OCI-LY7 (cell line): ENCODE measurements around the gene MIDN. TPM values are rescaled to one million over a fixed set of nuclear protein-coding genes. Genes with fewer than 3 reads are reported as not detected.

Source experiments
- BruUV-seq: library from RNA; stranded (reverse); fragments of 400-500 nt; replicated peaks from 2 replicates; lab custom pipeline; 2021; lab: Mats Ljungman, UMichigan
- CTCF ChIA-PET: fragments of 300-600 bp; sonication (Branson Sonifier 250); formaldehyde crosslinking; loops from one replicate; lab custom pipeline; 2022; ENCODE audit warnings: antibody characterized with exemption; ENCODE audit not compliant: unreplicated experiment; lab: Charles Lee
- POLR2A ChIA-PET: fragments of 300-600 bp; sonication (Branson Sonifier 250); formaldehyde crosslinking; loops from one replicate; lab custom pipeline; 2022; ENCODE audit warnings: antibody characterized with exemption; lab: Charles Lee
- DNase-seq: peaks from one replicate; pipeline ENCODE4 v3.0.0-alpha.2; 2015; ENCODE audit warnings: low spot score
- H2AFZ ChIP-seq: fragments of 200-600 bp; sonication (generic), shearing (Covaris generic); 2 replicates; pipeline ENCODE4 v1.6.1; 2014; ENCODE audit warnings: mild to moderate bottlenecking, antibody characterized with exemption, low read length, moderate library complexity
- H3K27ac ChIP-seq: fragments of 200-600 bp; sonication (generic); 2 replicates; pipeline ENCODE4 v1.5.1; 2014; ENCODE audit warnings: mixed run types, low read depth, mild to moderate bottlenecking, moderate library complexity, low read length, inconsistent platforms; ENCODE audit not compliant: poor library complexity, severe bottlenecking
- H3K36me3 ChIP-seq: fragments of 200-600 bp; sonication (generic); 2 replicates; pipeline ENCODE4 v1.6.1; 2014; ENCODE audit warnings: mild to moderate bottlenecking, antibody characterized with exemption, low read length, moderate library complexity, mixed read lengths; ENCODE audit not compliant: insufficient read depth
- H3K4me1 ChIP-seq: fragments of 200-600 bp; sonication (generic); 2 replicates; pipeline ENCODE4 v1.5.1; 2014; ENCODE audit warnings: mild to moderate bottlenecking, low read length; ENCODE audit not compliant: insufficient read depth, poor library complexity, severe bottlenecking
- H3K4me2 ChIP-seq: fragments of 200-600 bp; sonication (generic); 2 replicates; pipeline ENCODE4 v1.6.1; 2014; ENCODE audit warnings: mild to moderate bottlenecking, low read length
- H3K4me3 ChIP-seq: fragments of 200-600 bp; sonication (generic); 2 replicates; pipeline ENCODE4 v1.5.1; 2014; ENCODE audit warnings: mild to moderate bottlenecking, low read depth, low read length; ENCODE audit not compliant: poor library complexity, severe bottlenecking
- H3K79me2 ChIP-seq: fragments of 200-600 bp; sonication (generic); 2 replicates; pipeline ENCODE4 v1.6.1; 2016; ENCODE audit warnings: low read depth, mild to moderate bottlenecking, low read length, moderate library complexity, mixed read lengths; ENCODE audit not compliant: insufficient read depth
- H3K9me2 ChIP-seq: fragments of 200-600 bp; sonication (generic); 2 replicates; pipeline ENCODE4 v1.6.1; 2016; ENCODE audit warnings: mild to moderate bottlenecking, low read length, mixed read lengths; ENCODE audit not compliant: insufficient read depth
- H3K9me3 ChIP-seq: fragments of 200-600 bp; sonication (generic); 2 replicates; pipeline ENCODE4 v1.6.1; 2014; ENCODE audit warnings: mild to moderate bottlenecking, mixed run types, low read length, mixed read lengths
- H4K20me1 ChIP-seq: fragments of 200-600 bp; sonication (generic); 2 replicates; pipeline ENCODE4 v1.6.1; 2014; ENCODE audit warnings: mild to moderate bottlenecking, antibody characterized with exemption, low read length, moderate library complexity, mixed read lengths; ENCODE audit not compliant: insufficient read depth
- CTCF ChIP-seq: fragments of 200-600 bp; sonication (generic); conservative IDR thresholded peaks from 2 replicates; pipeline ENCODE4 v1.5.1; 2014; ENCODE audit warnings: mild to moderate bottlenecking, antibody characterized with exemption, low read length, moderate library complexity, mixed read lengths
- EZH2phosphoT487 ChIP-seq: fragments of 200-600 bp; sonication (generic); IDR thresholded peaks from 2 replicates; pipeline ENCODE4 v1.6.1; 2018; ENCODE audit warnings: low read depth, borderline replicate concordance, mild to moderate bottlenecking, mixed run types, antibody characterized with exemption, low read length, moderate library complexity, mixed read lengths
- intact Hi-C: fragments of 100-400 bp; cut with micrococcal nuclease; formaldehyde crosslinking; loops from one replicate; pipeline ENCODE4 v1.10.0; 2022; ENCODE audit not compliant: unreplicated experiment
- total RNA-seq, 2 experiments: library from RNA; depleted of rRNA in 1 of 2; stranded (reverse); fragments of >200 nt in 1 of 2; shearing (Covaris generic) in 1 of 2; gene quantifications; 2 replicates each; pipeline ENCODE4 v1.2.3, GENCODE V29; 2014 to 2022

The MIDN gene
- total RNA-seq, 2 experiments from 2014 or later, result 20.3 to 70.9 TPM

DNA sequence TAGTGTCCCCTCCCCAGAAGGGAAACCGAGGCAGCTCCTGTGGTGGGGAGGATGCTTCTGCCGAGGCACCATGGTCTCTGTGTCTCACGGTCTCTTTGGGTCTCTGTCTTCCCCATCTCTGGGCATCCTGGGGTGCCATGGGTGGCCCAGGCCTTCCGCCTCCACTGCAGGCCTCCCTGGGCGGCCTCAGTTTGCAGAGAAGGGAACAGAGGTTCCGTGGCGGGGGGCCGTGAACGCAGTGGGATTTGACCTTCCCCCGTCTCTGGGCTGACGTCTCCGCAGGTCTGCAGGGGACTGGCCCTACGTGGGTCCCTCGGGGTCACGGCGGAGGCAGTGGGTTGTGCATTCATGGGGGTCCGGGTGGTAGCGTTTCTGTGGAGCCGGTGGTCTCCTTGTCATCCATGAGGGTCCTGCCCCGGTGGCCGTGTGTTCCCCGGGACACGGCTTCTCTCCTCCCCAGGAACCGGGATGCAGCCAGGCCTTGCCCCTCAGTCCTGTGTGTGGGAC is 41.9 kb downstream of the MIDN start:
- no TSS peak for BruUV-seq
- ChIA-PET CTCF (no interaction called here), POLR2A (no interaction called here)
- no peaks in the 10 kb centered on the region for H3K9me2 ChIP-seq
- H3K4me3 ChIP-seq, result no peak overlapping the region
- intact Hi-C loops, result no loop called here
- no peaks in the 10 kb centered on the region for H4K20me1 ChIP-seq
- no peaks in the 10 kb centered on the region for H3K79me2 ChIP-seq
- H3K27ac ChIP-seq, result no peak overlapping the region
- H2AFZ ChIP-seq, result no peak overlapping the region
- no peaks in the 10 kb centered on the region for H3K36me3 ChIP-seq
- no peak overlapping the region for H3K4me2 ChIP-seq
- no peaks in the 10 kb centered on the region for H3K9me3 ChIP-seq
- no peak for DNase-seq
- TF ChIP-seq EZH2phosphoT487, result no peak
- TF ChIP-seq CTCF, result no peak
- peaks cover 28% of the 10 kb centered on the region for H3K4me1 ChIP-seq

DNA sequence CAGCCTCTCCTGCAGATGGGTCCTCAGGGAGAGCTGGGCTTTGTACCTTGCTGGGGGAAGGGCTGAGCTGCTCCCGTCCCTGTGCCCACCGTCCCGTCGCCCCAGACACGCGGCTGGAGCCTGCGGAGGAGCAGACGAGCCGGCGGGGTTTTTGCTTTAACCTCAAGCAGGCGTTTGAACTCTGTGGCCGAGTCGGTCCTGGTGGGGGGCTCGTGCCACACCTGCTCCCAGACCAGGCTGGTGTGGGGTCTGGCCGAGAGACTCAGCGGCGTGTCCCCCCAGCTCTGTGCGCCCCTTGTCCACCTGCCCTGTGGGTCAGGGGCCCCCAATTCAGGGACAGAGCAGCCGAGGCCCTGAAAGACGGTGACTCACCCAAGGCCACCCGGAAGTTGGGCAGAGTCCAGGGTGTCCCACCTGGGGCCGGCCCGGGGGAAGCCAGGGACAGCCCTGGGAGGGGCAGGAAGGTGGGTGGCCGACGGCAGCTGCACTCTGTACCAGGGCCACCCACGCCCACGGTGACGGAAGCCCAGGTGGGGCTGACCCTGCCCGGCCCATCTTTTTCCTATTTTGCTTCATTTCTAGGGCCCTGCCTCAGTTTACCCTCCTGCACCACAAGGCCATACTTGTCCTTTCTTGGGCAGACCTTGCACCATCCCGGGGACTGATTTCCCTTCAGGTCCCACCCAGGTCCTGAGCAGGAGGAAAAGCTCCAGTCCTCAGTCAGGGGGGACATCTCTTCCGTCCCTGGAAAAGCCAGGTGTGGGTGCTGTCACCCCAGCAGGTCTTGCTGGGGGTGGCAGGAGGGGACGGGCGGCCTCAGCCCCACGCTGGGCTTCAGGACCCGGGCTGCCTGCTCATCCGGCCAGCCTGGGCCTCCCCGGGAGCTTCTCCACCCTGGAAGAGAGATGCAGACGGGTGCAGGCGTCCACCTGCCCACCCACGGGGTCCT is 42.6 kb downstream of the MIDN start:
- no peak overlapping the region for H3K4me2 ChIP-seq
- no peak overlapping the region for H2AFZ ChIP-seq
- ChIA-PET POLR2A (interaction anchor here (0.6 kb wide), 1 partner anchor 12 kb away, joined by 3 read pairs; no protein-coding TSS in a partner anchor), CTCF (interaction anchor here (0.6 kb wide), 1 partner anchor 92 kb away, joined by 6 read pairs; no protein-coding TSS in a partner anchor)
- H3K9me2 ChIP-seq, result no peaks in the 10 kb centered on the region
- no peak overlapping the region for H3K27ac ChIP-seq
- no peaks in the 10 kb centered on the region for H3K36me3 ChIP-seq
- H3K4me3 ChIP-seq, result no peak overlapping the region
- no peak for TF ChIP-seq CTCF
- TF ChIP-seq EZH2phosphoT487, result no peak
- intact Hi-C loops, result no loop called here
- no peaks in the 10 kb centered on the region for H3K79me2 ChIP-seq
- H4K20me1 ChIP-seq, result no peaks in the 10 kb centered on the region
- no peak for DNase-seq
- no TSS peak for BruUV-seq
- peaks cover 30% of the 10 kb centered on the region for H3K4me1 ChIP-seq
- H3K9me3 ChIP-seq, result no peaks in the 10 kb centered on the region
